ENCODE results near the gene PDZRN4.

DNA sequence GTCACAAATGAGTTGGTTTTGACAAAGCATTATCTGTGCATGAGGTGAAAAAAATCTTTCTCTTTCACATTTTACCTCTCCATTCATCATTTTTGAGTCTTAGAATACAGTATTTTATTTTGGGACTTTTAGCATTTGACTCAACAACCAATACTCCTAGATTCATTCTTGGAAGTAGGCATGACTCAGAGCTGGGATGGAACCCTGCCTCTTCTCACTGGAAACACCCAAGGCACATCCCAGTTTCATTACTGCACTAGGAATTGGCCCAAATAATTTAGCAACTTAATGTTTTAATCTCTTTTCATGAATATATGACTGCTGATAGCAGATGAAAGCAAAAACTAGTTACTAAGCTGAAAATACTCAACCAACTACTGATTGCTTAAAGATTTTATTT lies 3.3 kb upstream of the PDZRN4 start:
- TF ChIP-seq, protein P1, sequence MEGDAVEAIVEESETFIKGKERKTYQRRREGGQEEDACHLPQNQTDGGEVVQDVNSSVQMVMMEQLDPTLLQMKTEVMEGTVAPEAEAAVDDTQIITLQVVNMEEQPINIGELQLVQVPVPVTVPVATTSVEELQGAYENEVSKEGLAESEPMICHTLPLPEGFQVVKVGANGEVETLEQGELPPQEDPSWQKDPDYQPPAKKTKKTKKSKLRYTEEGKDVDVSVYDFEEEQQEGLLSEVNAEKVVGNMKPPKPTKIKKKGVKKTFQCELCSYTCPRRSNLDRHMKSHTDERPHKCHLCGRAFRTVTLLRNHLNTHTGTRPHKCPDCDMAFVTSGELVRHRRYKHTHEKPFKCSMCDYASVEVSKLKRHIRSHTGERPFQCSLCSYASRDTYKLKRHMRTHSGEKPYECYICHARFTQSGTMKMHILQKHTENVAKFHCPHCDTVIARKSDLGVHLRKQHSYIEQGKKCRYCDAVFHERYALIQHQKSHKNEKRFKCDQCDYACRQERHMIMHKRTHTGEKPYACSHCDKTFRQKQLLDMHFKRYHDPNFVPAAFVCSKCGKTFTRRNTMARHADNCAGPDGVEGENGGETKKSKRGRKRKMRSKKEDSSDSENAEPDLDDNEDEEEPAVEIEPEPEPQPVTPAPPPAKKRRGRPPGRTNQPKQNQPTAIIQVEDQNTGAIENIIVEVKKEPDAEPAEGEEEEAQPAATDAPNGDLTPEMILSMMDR (conservative IDR thresholded peaks at IDR 0.05; ENCODE audit: low read length) = no peak
- TF ChIP-seq EZH2phosphoT487 (IDR thresholded peaks at IDR 0.05; ENCODE audit: borderline replicate concordance) = no peak
